Mesodermal cell (in vitro differentiated cells): ENCODE data around the gene MAGI2.
"Not testable (repeated sequence)": the region's sequence is repeated elsewhere in the genome, so short reads cannot be mapped to it uniquely, and the experiment has no call there.

Experiments used
- H3K27ac ChIP-seq: 2 replicates; pipeline ENCODE4 v1.7.0; 2013; ENCODE audit warnings: mild to moderate bottlenecking, low read depth, low read length, moderate library complexity; ENCODE audit not compliant: severe bottlenecking
- H3K36me3 ChIP-seq: 2 replicates; pipeline ENCODE4 v1.7.1; 2013; ENCODE audit warnings: mild to moderate bottlenecking, low read length, moderate library complexity; ENCODE audit not compliant: control insufficient read depth, insufficient read depth
- H3K4me1 ChIP-seq: one replicate; pipeline ENCODE4 v1.7.1; 2013; ENCODE audit warnings: mild to moderate bottlenecking, low read length; ENCODE audit not compliant: insufficient read depth, control insufficient read depth, poor library complexity, severe bottlenecking
- H3K4me3 ChIP-seq: 2 replicates; pipeline ENCODE4 v1.7.0; 2013; ENCODE audit warnings: low read length, control low read depth, mild to moderate bottlenecking; ENCODE audit not compliant: insufficient read depth, poor library complexity, severe bottlenecking; ENCODE audit errors: extremely low read depth
- H3K9me3 ChIP-seq: 2 replicates; pipeline ENCODE4 v1.7.1; 2013; ENCODE audit warnings: mild to moderate bottlenecking, low read length, moderate library complexity; ENCODE audit not compliant: control insufficient read depth
- WGBS, 2 experiments: methylation state at CpG; one replicate each; pipeline ENCODE4 v1.1.5; 2013; ENCODE audit warnings: missing lambda C conversion rate in 2 of 2; ENCODE audit not compliant: insufficient coverage in 2 of 2; 5-methylcytosine and 5-hydroxymethylcytosine counted together

Gene MAGI2

DNA sequence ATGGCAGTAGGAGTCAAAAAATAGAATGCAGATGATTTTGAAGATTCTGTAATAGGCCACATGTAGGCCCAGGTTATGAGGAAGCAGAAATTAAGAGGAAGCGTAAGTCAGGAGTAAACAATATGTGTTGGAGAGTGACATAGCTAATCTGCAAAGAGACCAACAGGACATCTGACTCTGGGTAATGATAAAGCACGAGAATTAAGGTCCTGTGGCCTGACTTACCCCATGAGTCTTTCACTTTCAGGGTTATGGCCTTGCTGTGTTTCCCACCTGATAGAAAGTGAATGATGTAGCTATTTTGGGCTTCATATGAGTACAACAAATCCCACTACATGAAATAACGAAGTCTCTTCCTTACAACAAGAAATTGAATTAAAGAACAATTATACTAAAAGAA lies 393.0 kb downstream of the MAGI2 start:
- no peak overlapping the region for H3K4me3 ChIP-seq
- H3K27ac ChIP-seq: no peak overlapping the region
- no peaks in the 10 kb centered on the region for H3K9me3 ChIP-seq
- H3K36me3 ChIP-seq: no peaks in the 10 kb centered on the region
- no peaks in the 10 kb centered on the region for H3K4me1 ChIP-seq
- 86 to 100% methylated on average over 1 to 2 of the region's 3 CpGs for WGBS, 2 experiments

DNA sequence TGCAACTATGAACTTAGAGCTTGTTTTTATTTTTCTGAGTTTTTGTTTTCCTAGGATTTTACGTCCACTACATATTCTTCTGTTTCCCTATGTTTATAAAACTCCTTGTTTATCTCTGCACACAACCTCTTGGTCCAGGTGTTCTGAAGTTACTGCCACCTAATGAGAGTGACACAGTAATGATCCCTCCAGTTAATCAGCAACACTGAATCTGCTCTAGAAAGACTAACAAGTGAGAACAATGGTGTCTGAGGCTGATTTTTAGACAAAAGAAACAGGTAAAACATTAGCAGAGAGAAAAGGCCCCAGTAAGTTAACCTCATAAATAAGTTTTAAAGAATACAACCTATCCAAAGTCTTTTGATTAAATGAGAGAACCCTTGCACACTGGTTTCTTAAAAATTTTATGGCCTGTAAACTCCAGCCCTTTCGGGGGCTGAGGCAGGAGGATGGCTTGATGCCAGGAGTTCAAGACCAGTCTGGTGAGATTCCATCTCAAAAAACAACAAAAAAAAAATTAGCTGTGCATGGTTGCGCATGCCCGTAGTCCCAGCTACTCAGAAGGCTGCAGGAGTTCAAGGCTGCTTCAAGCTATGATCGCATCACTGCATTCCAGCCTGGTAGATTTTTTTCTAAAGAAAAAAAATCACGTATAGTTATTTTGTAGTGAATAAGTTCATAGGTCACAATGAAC lies 397.6 kb downstream of the MAGI2 start:
- no peaks in the 10 kb centered on the region for H3K36me3 ChIP-seq
- no peak overlapping the region for H3K27ac ChIP-seq
- no peak overlapping the region for H3K4me3 ChIP-seq
- 95% methylated on average over 4 of the region's 6 CpGs; no CpG with 5 or more reads in 1 of the 2 experiments for WGBS, 2 experiments
- no peaks in the 10 kb centered on the region for H3K4me1 ChIP-seq
- H3K9me3 ChIP-seq: no peaks in the 10 kb centered on the region

DNA sequence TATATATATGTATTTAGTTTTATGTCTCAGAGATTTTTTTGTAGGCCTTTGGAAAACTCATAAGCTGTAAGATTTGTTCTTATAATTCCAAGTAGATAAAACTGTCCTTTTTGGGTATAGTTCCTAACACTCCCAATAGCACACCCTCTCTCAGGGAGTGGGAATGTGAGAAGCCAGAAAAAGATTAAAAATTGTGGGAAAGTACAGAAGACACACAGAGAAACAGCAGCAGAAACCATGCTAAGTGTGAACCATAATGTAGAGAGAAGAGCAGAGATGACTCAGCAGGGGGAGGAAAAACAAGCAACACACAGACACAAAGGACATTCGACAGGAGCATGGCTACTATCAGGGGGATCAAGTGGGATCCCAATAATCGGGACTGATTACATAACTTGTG lies 401.6 kb downstream of the MAGI2 start:
- H3K9me3 ChIP-seq: no peaks in the 10 kb centered on the region
- no peak overlapping the region for H3K4me3 ChIP-seq
- no peak overlapping the region for H3K27ac ChIP-seq
- 69 to 95% methylated on average over 2 of the region's 2 CpGs for WGBS, 2 experiments
- H3K36me3 ChIP-seq: no peaks in the 10 kb centered on the region
- no peaks in the 10 kb centered on the region for H3K4me1 ChIP-seq

DNA sequence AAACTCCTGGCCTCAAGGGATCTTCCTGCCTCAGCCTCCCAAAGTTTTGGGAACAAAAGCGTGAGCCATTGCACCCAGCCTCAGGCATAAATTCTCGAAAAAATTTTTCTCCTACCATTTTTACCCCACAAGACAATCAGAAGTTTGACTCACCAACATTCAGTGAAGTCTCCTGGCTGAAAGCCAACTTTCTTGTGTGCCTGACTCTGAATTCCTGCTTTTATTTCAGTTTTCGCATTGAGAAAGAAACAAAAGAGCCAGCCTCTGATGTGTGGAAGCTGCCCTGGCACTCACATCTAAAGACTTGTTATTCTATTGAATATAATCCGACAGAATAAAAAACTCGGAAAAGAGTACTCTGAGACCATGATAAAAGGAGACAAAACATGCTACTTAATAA lies 402.9 kb downstream of the MAGI2 start:
- no peak overlapping the region for H3K27ac ChIP-seq

DNA sequence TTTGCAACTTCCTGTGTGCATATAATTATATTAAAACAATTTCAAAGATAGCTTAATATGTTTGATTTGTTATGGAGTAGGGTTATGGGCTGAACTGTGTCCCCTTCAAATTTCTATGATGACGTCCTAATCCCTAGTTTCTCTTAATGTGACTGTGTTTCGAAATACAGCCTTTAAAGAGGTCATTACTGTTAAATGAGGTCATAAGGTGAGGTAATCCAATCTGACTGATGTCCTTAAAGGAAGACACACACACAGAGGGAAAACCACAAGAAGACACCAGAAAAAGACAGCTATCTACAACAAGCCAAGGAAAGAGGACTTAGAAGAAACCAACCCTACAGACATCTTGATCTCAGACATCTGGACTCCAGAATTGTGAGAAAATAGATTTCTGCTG lies 407.4 kb downstream of the MAGI2 start:
- no CpG with 5 or more reads among the region's 2 CpGs for WGBS, 2 experiments
- Histone ChIP-seq H3K4me1 (no peaks in the 10 kb centered on the region), H3K9me3 (no peaks in the 10 kb centered on the region)

More for the DNA sequence above, 402.9 kb downstream of the MAGI2 start:
- H3K4me1 ChIP-seq: no peaks in the 10 kb centered on the region
- H3K4me3 ChIP-seq: no peak overlapping the region
- WGBS, 2 experiments: 96 to 100% methylated on average over 2 to 3 of the region's 5 CpGs
- no peaks in the 10 kb centered on the region for H3K9me3 ChIP-seq
- no peaks in the 10 kb centered on the region for H3K36me3 ChIP-seq

DNA sequence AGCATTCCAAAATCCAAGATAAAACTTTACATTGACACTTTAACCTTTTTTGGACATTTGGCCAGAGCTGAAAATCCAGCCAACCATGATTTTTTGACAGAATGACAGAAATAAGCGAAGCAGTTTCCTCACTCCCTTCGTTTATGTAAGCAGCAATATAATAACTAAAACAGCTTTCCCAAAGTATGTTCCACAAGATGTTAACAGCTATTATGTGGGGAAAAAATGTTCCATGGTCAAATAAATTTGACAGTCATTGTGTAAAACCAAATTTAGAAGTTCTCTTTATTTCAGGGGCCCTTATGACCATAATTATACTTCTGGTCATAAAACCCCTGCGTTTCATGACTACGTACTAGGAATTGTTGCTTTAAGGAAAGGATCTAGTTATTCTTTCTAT lies 416.5 kb downstream of the MAGI2 start:
- no peak overlapping the region for H3K4me3 ChIP-seq
- H3K9me3 ChIP-seq: no peaks in the 10 kb centered on the region
- no peak overlapping the region for H3K27ac ChIP-seq
- WGBS, 2 experiments: 100% methylated on average over 1 of the region's 4 CpGs
- no peaks in the 10 kb centered on the region for H3K36me3 ChIP-seq
- no peaks in the 10 kb centered on the region for H3K4me1 ChIP-seq

More for the DNA sequence above, 407.4 kb downstream of the MAGI2 start:
- Histone ChIP-seq H3K27ac (no peak overlapping the region), H3K36me3 (no peaks in the 10 kb centered on the region), H3K4me3 (no peak overlapping the region)

DNA sequence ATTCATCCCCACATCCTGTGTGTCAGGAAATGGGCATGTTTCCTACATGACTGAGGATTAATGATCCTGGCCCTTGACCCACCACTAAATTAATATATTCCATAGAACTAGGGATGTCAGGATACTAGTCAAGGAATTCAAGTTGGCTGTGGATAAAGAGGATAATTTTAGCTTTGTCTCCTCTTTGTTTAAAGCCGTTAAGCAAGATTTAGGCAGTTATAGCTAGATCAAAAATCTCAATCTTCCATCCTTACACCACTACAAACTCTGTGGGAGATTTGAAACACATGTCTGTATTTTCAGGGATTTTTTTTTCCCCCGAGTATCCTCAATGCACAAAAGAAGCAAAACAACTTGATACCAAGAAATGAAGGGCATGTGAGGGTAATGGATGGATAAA lies 417.1 kb downstream of the MAGI2 start:
- no peak overlapping the region for H3K4me3 ChIP-seq
- no CpG with 5 or more reads among the region's 2 CpGs for WGBS, 2 experiments
- H3K36me3 ChIP-seq: no peaks in the 10 kb centered on the region
- H3K27ac ChIP-seq: no peak overlapping the region
- no peaks in the 10 kb centered on the region for H3K4me1 ChIP-seq
- no peaks in the 10 kb centered on the region for H3K9me3 ChIP-seq

DNA sequence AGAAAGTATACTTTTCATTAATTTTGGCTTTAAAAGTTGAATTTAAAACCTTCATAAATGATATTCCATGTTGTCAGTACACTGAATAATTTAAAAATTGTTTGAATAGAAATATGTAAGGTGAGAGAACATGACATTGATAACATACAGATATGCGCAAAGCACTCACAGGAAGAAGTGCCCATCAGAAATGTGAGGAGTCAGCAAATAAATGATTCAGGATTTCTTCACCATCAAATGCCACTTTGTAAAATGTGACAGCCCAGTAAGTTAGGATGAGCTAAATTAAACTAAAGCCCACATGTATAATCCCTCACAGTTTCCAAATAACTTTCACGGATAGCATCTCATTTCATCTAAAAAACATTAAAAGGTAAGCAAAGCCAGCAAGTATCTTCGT lies 417.6 kb downstream of the MAGI2 start:
- no peaks in the 10 kb centered on the region for H3K4me1 ChIP-seq
- no peak overlapping the region for H3K27ac ChIP-seq
- H3K36me3 ChIP-seq: no peaks in the 10 kb centered on the region
- no CpG with 5 or more reads among the region's 3 CpGs for WGBS, 2 experiments
- no peak overlapping the region for H3K4me3 ChIP-seq
- no peaks in the 10 kb centered on the region for H3K9me3 ChIP-seq

DNA sequence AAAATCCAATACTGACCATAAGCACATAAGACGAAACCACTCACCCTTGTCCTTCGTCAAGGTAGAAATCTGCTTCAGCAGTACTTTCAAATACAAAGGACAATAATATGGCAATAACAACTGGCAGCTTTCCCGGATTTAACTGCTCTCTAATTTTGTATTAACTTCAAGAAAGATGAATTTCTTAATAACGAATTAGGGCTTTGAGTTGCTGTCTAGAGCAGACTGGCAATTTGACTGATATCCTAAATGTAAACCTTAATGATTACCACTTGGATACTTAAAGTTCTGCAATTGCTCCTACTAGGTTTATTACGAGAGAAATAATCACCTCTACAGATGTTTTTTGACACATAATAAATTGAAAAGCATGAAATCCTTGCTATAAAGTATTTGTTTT lies 418.7 kb downstream of the MAGI2 start:
- Histone ChIP-seq H3K9me3 (no peaks in the 10 kb centered on the region), H3K4me3 (no peak overlapping the region), H3K4me1 (no peaks in the 10 kb centered on the region), H3K36me3 (no peaks in the 10 kb centered on the region), H3K27ac (no peak overlapping the region)
- WGBS, 2 experiments: 90% methylated on average over 4 of the region's 5 CpGs; no CpG with 5 or more reads in 1 of the 2 experiments

DNA sequence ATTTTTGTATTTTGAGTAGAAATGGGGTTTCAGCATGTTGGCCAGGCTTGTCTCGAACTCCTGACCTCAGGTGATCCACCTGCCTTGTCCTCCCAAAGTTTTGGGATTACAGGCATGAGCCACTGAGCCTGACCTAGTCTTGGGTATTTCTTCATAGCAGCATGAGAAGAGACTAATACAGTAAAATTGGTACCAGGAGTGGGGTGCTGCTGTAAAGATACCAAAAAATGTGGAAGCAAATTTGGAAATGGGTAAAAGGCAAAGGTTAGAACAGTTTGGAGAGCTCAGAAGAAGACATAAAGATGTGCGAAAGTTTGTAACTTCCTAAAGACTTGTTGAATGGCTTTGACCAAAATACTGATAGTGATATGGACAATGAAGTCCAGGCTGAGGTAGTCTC lies 433.8 kb downstream of the MAGI2 start:
- not testable (repeated sequence) for H3K4me1 ChIP-seq, H3K27ac ChIP-seq, H3K9me3 ChIP-seq, H3K4me3 ChIP-seq, H3K36me3 ChIP-seq
- 82 to 90% methylated on average over 1 to 2 of the region's 2 CpGs for WGBS, 2 experiments

DNA sequence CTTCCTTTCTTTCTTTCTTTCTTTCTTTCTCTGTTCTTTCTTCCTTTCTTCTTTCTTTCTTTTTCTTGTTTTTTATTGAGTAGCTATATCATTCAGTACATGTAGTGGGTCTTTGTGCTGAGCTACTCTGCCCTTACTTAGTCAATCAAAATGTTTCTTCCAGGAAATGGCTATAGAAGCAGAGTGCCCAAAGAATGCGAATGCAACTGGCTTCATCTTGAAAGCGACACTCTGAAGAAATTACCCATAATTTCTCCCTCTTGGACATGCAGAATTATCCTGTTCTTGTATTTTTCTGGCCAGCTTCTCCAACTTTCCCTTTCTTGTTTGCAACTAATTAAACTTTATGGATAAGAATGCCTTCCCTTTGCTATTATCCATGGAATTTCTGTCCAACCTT lies 441.5 kb downstream of the MAGI2 start:
- no peaks in the 10 kb centered on the region for H3K4me1 ChIP-seq
- no peak overlapping the region for H3K27ac ChIP-seq
- WGBS, 2 experiments: 78 to 93% methylated on average over 2 of the region's 2 CpGs
- no peaks in the 10 kb centered on the region for H3K9me3 ChIP-seq
- no peak overlapping the region for H3K4me3 ChIP-seq
- no peaks in the 10 kb centered on the region for H3K36me3 ChIP-seq
